GM18873 (cell line): ENCODE results near the gene PCNT.
"Not testable (repeated sequence)": the region's sequence is repeated elsewhere in the genome, so short reads cannot be mapped to it uniquely, and the experiment has no call there.

ENCODE experiments used
- ATAC-seq: cut with Tn5 transposase; IDR thresholded peaks from one replicate; pipeline ENCODE4 v1.9.1; 2021; ENCODE audit warnings: mild to moderate bottlenecking, moderate library complexity, moderate number of reproducible peaks; ENCODE audit not compliant: unreplicated experiment, low FRiP score

Gene PCNT

DNA sequence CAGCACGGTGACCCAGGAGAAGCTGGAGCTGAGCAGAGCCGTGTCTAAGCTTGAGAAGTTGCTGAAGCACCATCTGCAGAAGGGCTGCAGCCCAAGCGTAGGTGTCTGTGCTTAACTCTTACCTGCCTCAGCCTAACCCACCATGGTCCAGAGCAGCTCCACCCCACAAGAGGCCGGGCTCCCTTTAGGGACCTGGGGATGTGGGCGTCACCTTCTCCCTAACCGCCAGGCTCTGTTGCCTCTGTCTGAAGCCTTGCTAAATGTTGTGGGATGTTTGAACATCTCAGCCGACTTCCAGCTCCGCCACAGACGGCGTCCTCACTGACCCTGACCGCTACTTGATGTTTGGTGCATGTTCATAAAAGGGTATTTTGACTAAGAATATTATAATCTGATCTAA is 114.3 kb downstream of the PCNT start:
- ATAC-seq: no peak

DNA sequence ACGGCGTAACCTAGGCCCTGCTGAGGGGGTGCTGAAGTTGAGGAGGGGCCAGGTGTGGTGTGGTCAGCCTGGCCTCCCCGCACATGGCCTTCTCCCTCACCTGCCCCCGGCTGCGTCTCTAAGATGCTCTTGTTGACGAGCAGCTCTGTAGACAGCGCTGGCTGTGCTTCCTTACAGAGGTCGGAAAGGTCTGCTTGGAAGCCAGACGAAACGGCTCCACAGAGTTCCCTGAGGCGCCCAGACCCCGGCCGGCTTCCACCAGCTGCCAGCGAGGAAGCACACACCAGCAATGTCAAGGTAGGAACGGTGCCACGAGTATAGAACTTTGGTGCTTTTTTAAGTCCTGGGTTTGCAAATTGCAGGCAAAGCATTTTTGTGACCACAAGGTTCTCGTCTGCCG is 116.0 kb downstream of the PCNT start:
- no peak for ATAC-seq

DNA sequence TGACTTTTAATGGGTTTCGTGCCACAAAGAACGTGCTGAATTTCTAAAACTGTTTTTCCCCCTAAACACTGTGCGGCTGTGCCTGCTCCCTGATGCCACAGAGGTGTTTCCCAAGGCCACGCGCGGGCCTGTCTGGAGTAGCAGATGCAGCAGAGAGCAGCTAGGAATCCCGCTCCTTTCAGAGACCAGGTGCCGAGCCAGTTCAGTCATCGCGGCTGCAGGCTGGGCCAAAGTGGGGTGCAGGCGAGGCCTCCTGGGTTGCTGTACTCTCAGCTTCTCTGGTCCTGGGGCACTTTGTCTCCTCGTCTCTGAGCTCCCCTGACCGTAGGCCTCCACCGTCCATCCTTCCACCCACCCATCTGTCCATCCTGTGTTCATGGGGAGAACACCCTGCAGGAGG is 117.4 kb downstream of the PCNT start:
- ATAC-seq: no peak

DNA sequence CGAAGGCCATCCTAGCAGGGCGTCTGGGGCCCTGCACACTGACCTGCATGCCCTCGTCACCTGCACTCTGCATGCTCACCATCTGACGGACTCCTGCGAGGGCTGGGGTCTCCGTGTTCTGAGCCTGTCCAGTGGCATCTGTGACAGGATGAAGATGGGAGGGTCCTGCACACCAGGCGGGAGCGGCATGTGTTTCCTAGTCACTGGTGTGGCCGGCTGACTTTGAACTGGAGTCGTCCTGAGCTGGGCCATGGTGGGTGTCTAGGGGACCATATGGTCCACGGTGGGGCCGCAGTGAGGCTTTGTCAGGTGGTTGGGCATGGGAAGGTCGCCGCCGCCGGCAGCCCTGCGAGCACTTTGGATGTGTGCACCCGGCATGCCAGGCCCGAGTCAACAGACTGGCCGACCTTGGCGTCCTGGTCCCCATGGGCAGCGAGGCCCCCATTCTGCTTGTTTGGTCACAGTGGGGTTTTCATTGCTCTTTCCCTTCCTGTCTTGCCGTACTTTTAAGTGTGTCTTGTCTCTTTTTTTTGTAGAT is 118.1 kb downstream of the PCNT start:
- ATAC-seq: no peak

DNA sequence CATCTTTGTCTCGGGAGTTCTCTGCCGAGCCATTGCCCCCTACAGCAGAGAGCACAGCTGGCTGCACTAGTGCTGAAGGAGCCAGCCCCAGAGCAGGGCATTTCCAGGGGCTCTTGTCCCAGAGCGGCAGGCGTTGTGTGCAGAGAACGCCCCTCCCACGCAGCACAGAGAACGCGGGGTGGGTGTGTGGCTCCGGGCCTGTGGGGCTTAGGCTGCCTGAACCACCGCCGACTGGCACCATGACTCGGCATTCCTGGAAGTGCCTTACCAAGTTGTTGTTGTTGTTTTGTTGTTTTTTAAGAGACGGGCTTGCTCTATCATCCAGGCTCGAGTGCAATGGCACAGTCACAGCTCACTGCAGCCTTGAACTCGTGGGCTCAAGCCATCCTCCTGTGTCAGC is 119.0 kb downstream of the PCNT start:
- ATAC-seq: no peak

DNA sequence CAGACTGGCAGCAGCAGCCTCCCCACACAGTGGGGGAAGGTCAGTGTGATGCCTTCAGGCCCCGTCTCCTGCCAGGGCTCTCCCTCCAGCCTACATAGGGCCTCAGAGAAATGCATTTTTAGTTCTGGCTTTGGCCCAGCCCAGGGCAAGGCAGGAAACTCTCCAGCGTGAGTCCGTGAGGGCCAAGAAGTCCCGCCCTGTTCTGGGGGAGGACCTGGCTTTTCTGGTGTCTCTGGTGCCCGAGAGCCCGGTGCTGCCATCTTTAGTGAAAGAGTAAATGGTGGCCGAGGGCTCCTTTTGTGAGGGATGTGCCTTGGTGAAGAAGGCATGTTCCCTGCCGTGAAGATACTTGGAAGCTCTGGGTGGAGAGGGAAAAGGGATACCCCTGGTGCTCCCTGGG is 120.0 kb downstream of the PCNT start:
- no peak for ATAC-seq

DNA sequence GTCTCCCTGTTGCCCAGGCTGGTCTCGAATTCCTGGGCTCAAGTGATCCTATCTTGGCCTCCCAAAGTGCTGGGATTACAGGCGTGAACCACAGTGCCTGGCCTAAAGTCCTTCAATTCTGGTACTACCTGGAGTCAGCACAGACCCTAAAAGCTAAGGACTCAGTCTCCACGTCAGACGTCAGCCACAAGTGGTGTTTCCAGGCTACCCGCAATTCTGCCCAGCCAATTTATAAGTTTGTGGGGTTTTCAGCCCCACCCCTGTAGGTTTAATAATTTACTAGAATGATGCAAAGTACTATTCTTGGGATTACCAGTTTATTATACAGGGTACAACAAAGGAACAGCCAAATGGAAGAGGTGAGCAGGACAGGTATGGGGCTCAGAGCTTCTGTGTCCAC is 124.2 kb downstream of the PCNT start:
- no peak for ATAC-seq

DNA sequence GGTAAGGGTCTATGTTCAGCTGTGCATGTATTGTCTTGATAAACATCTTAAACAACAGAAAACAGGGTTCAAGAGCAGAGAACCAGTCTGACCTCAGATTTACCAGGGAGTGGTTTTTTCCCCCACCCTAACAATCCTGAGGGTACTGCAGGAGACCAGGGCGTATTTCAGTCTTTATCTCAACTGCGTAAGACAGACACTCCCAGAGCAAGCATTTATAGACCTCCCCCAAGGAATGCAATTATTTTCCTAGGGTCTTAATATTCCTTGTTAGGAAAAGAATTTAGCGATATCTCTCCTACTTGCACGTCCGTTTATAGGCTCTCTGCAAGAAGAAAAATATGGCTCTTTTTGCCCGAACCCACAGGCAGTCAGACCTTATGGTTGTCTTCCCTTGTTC is 124.9 kb downstream of the PCNT start:
- not testable (repeated sequence) for ATAC-seq

DNA sequence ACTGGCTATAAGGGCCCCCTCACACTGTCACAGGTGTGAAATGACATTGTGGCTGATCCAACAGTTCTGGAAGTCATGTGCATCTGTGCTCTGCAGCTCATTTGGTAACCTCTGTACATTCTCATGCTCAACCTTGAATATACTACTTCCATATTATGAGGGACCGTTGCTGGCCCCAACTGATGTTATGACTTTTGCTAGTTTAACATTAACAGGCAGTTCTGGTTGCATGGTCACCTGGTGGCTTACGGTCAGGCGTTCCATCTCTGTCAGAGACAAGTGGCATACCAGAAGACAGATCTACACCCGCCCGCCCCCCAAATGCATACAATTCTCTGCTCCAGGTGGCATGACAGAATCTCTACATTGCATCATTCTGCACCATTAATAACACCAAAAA is 128.8 kb downstream of the PCNT start:
- ATAC-seq: no peak

DNA sequence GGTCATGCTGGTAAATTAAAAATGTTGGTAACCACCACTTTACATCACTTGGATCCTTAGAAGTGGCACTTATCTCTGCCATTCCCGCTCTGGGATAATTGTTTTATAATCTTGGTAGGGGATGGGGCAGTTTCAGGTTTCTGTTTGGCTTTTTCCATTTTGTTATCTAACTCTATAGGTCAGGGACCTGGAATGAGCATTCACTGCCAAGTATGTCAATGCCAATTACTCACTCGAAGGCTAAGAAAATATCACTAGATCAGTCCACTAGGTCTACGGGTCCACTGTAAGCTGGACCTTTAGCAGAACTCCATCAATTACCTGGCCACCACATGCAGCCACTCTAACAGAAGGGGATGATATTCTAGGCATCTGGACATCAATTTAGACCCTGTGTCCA is 130.2 kb downstream of the PCNT start:
- ATAC-seq: no peak

DNA sequence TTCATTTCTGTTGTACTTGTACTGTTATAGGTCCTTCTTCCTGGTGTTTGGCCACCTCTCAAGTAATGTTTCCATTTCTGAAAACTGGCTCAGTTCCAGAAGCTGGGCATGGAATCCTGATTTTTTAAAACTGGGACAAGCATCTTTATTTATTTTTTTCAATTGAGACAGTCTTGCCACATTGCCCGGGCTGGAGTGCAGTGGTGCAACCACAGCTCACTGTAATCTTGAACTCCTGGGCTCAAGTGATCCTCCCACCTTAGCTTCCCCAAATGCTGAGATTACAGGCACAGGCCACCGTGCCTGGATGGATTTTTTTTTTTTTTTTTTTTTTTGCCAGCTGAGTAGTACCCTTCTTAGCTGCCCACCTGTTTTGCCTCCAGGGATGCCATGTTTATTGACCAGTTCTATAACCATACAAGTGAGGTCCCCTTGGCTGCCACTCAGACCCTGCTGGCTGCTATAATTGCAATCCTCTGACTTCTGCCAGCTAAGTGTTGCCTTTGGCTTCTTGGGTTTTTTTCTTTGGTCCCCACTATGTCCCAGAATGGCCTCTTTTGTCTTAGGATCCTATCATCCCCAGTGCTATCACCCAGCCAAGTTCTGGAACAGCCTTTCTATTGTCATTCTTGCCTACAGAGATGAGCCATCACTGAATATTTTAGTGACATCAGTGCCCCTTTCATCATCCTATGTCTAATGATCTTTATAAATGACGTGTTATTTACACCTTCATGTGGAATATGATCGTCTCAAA is 130.9 kb downstream of the PCNT start:
- ATAC-seq: no peak

DNA sequence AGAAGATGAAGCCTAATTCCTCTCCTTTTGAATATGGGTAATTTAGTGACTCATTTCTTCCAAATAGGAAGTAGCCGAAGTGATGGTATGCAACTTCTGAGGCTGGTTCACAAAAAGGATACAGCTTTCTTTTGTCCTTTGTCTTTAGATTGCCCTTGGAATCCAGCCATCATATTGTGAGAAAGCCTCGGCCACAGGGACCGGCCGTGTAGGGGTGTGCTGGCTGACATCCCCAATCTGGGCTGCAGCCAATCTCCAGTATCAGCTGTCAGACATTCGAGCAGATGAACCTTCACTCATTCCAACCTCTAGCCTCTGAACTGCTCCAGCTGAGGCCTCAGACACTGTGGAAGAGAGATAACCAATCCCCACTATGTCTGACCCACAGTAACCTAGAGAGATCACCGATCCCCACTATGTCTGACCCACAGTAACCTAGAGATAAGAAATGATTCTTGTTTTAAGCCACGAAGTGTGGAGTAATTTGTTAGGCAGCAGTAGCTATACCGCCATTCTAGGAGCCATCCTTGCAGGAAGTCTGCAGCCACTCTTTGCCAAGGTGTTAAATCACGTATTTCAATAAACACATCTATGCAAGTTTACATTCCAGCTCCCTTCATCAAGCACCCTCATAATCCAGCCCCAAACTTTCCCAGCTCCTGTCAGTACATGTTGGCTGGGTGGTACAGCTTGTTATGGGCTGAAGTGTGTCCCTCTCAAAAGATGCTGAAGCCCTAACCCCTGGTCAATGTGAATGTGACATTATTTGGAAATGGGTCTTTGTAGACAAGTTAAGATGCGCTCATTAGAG is 131.8 kb downstream of the PCNT start:
- ATAC-seq: no peak

DNA sequence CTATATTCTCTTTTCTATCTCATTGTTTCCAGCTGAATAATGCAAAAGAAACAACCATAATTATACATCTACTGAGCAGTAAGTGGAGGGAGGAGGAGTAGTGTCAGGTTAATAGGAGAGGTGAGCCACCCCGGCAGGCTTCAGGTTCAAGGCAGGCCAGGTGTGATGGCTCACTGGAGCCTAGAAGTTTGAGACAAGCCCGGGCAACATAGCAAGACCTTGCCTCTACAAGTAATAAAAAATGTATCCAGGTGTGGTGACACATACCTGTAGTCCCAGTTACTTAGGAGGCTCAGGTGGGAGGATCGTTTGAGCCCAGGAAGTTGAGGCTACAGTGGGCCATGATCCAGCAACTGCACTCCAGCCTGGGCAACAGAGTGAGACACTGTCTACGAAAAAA is 132.8 kb downstream of the PCNT start:
- ATAC-seq: no peak

DNA sequence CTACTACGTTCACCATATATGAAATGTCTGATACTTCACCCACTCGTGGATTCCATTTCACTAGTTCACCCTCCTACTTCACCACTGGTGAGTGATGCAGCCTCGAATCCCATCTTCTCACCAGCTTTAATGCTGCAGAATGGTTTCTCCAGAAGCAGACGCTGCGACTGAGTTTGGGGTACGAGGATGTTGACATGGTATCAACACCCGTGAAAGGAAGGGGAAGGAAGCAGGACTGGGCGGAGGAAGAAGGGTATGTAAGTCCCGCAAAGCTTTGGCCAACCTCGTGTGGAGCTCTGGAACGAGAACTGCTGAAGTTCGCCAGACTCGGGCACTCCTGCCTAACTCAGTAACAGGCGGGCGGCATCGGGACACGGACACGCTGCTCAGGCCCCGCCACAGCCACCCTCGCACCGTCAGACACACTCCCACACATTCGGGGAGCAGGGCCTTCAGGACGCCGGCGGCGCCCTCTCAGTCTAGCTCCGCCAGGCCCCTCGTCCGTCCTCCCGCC is 133.9 kb downstream of the PCNT start:
- ATAC-seq: peak; percentile 12

DNA sequence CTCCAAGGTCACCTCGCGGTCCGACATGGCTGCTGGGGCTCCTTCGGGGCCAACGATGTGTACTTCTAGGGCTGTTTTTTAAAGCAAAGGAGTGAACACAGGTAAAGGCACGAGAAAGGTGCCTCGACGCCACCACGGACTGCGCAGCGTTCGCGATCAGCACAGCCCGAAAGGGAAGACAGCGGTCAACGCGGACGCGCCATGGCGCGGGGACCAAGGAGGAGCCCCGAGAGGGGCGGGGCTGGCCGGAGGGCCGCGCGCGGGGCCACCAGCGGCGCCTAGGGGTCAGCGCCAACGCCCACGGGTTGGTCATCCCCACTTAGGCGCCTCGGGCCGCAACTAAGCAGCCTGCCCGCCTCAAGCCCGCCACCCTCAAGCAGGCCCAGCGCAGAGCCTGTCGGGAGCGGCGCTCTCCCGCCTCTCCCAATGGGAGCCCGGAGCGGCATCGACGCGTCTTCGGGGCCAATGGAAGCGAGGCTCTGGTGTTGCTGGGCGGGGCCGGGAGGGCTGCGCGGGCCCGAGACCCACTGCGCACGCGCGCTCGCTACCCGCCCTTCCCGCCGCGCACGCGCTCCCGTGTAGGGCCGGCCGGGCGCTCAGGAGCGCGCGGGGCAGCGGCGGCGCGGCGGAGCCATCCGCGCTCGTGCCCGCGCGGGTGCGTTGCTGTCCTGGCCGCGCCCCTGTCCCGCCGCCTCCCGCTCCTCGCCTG is 134.5 kb downstream of the PCNT start, which contains the start of gene DIP2A:
DIP2A (plus strand) TSS at position 577 of the 709 bp plus-strand sequence. CDS start 241 bp downstream, outside the sequence.
- ATAC-seq: peak; percentile 87

DNA sequence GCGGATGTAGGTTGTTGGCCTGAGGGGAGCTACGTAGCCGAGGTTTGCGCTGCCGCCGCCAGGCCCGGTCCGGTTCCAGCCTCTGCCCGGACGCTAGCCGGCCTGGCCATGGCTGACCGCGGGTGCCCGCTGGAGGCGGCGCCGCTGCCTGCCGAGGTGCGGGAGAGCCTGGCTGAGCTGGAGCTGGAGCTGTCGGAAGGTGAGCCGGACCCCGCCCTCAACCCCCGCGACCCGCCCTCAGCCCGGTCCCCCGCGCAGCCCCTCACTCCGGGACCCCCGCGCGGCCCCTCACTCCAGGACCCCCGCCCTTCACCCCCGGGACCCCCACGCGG is 135.0 kb downstream of the PCNT start:
- no peak for ATAC-seq

DNA sequence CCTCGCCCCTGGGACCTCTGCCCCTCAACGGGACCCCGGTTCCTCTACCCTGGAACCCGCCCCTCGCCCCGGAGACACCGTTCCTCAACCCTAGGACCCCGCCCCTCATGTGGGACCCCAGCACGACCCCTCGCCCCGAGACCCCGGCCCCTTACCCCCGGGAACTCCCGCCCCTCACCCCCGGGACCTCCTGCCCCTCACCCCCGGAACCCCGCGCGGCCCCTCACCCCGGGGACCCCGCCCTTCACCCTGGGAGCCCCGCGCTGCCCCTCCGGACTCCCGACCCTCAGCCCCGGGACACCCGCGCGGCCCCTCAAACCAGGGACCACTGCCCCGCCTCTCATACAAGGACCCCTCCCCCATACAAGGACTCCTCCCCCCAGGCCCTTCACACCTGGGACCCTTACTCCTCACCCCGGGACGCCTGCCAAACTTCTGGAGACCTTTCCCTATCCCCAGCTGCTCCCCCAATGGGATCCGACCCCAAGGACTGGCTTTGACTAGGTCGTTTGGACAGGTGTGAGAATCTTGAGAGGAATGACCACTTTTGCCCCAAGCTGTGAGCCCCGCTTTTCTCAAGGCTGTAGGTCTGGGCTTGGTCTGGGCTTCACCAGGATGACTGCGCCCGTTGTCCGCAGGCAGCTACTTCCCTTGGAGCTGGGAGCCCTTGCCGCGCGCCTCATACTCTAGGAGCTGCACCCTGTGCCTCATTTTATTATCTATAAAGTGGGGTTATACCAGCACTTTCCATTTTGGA is 135.6 kb downstream of the PCNT start:
- ATAC-seq: no peak

DNA sequence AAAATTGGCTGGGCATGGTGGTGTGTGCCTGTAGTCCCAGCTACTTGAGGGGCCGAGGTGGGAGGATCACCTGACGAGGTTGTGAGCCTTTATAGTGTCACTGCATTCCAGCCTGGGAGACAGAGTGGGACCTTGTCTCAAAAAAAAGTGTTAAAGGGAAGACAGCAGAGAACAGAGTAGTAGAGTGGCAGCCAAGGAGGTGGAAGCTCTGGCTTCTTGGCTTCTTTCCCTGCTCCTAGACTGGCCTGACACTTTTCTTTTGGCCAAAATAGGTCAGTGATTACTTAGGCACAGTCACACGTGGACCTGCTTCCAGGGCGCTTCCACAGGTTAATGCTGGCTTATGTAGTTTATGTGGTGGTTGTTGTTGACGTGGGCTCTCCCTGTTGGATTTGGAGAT is 138.0 kb downstream of the PCNT start:
- no peak for ATAC-seq

DNA sequence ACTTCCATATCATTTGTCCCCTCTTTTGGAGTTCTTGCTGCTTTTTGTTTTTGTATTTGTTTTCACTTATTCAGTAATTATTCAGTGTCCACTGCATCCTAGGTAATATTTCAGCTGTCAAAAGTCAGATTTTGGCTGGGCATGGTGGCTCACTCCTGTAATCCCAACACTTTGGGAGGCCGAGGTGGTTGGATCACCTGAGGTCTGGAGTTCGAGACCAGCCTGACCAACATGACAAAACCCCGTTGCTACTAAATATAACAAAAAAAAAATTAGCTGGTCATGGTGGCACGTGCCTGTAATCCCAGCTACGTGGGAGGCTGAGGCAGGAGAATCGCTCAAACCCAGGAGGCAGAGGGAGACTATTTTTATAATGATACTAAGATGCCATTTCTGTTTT is 141.2 kb downstream of the PCNT start:
- ATAC-seq: not testable (repeated sequence)

DNA sequence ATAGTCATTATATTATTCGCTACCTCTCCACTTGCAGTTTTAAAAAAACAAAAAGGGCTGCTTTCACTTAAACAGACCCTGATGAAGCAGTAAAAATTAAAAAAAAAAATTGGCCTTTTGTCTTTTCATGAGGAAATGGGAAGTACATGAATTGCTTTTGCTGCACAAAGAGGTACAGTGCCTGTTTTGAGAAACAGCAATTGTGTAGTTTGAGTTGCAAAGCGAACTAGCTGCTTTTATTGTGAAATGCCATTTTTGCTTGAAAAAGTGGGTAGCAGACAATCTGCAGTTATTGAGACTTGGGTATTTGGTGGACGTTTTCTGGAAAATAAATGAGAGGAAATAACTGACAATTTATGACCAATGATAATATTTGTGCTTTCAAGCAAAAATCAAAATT is 141.7 kb downstream of the PCNT start:
- no peak for ATAC-seq
